ENCODE measurements around the gene RNF111.

The RNF111 gene

DNA sequence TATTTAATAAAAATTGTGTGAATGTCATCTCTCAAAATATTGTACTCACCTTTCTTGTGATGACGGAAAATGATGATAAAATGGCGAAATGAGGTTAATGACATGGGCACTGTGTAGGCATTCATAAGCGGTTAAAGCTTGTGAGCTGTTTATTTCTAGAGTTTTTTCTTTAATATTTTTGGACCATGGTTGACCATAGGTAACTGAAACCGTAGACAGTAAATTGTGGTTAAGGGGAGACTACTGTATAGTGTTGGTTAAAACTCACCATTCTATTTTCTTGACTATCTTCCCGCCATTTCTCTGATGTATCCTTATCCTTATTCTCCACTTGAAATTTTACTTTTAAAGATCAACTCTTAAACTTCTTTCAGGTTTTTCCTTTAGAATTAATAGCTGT is 14.5 kb downstream of the RNF111 start:
- DNase-seq, result no peak

- no peak for DNase-seq
Observed at GRCh38 chr15:59002418-59002859, 15.0 kb downstream of the RNF111 start.

- DNase-seq, result no peak
Observed at GRCh38 chr15:59005579-59005978, 18.1 kb downstream of the RNF111 start.

GRCh38 chr15:59008086-59008485 is 20.6 kb downstream of the RNF111 start:
- no peak for DNase-seq

DNA sequence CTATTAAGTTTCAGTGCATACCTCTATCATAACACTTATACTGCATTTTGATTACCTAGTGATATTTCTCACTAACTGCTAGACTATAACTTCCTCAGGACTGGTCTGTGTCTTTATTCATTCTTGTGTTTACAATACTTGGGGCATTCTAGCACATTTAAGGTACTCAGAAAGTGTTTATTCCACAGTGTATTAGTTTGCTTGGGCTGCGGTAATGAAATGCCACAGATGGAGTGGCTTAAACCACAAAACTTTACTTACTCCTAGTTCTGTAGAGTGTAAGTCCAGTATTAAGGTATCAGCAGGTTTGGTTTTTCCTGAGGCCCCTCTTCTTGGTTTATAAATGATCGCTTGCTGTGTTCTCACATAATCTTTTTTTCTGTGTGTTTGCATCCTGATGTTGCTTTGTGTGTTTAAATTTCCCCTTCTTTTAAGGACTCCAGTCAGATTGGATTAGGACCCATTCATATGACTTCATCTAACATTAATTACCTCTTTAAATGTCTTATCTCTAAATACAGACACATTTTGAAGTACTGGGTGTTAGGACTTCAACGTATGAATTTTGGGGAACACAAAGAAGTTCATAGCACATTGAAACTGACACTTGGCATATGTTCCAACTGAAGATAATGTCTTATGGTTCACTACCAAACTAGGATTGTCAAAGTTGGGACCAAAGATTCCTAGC is 23.9 kb downstream of the RNF111 start:
- no peak for DNase-seq

DNA sequence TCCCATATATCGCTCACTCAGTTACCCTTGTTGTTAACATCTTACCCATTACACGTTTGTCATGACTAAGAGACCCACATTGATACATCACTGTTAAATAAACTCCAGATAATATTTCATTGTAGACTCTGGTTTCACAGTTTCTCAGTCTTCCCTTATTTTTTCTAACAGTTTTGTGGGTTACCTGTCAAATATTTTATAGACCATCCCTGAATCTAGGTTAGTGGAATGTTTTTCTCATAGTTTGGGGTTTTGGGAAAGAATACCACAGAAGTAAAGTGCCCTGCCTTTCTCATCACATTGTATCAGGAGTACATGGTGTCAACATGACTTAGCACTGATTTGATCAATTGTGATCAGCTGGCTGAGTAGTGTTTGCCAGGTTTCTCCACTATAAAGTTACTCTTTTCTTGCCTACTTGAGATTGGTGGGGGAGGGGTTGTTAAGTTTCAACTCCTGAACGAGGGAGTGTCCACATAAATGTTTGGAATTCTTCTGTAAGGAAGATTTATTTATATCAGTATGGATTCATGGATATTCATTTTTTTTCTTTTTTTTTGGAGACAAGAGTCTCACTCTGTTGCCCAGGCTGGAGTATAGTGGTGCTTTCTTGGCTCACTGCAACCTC is 25.9 kb downstream of the RNF111 start:
- no peak for DNase-seq

DNA sequence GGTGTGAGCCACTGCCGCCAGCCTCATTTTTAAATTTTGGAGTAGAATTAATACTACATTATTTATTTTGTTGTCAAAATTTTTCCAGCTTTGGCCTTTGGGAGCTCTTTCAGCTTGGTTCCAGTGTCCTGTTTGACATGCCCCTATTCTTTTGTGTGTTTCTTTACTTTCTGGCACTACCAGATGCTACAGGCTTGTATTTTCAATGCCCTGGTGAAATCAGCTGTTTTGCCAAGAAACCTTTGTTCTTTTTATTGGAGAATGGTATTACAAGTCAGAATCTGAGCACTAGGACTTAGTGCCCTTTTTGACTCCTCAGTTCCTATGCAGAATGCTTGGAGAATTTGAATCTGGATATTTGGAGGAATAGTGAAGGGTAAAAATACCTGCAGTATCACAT is 26.6 kb downstream of the RNF111 start:
- no peak for DNase-seq

DNA sequence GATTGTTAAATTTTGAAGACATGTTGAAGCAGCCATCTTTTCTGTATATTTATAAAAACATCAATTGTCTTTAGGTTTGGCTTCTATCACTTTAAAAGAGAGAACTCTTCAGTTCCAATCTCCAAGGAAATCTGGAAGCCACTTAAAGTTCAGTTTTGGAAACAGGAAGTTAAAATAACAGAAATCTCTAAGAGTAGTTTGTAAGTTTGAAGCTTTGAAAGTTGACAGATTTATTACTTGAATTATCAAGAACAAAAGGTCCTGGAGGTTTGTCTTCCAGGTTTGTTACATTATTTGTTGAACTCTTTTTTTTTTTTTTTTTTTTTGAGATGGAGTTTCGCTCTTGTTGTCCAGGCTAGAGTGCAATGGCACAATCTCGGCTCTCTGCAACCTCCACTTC is 30.0 kb downstream of the RNF111 start:
- DNase-seq, result no peak

DNA sequence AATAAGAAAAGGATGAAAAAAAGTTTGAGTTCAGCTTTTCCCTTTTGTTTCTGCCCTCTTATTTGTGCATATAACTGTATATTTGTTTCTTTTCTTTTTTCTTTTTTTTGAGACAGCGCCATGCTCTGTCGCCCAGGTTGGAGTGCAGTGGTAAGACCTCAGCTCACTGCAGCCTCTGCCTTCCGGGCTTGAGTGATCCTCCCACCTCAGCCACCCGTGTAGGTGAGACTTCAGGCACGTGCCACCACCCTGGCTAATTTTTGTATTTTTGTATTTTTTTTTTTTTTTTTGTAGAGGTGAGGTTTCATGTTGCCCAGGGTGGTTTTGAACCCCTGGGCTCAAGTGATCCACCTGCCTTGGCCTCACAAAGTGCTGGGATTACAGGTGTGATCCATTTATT is 31.4 kb downstream of the RNF111 start:
- DNase-seq, result no peak

GRCh38 chr15:59020322-59020721 is 32.9 kb downstream of the RNF111 start:
- no peak for DNase-seq

DNA sequence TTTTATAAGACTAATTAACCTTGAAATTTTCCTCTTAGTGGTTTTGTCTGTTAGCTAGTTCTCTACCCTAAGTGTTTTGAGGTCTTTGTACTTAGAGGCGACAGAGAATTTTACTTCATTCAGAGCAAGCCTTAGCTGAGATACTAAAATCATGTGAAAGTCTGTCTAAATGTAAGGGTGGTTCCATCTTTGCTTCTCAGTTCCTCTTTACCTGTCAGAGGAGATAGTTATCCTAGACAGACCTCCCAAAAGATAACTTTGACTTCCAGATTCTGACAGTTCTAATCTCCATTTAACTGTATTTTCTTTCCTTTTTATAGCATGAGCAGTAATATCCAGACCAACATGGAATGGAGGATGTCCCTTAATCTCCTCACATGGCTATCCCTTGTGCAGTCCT is 34.7 kb downstream of the RNF111 start:
- no peak for DNase-seq

GRCh38 chr15:59026207-59026606 is 38.7 kb downstream of the RNF111 start:
- DNase-seq, result no peak

GRCh38 chr15:59028387-59028955 is 41.0 kb downstream of the RNF111 start:
- DNase-seq, result no peak

DNA sequence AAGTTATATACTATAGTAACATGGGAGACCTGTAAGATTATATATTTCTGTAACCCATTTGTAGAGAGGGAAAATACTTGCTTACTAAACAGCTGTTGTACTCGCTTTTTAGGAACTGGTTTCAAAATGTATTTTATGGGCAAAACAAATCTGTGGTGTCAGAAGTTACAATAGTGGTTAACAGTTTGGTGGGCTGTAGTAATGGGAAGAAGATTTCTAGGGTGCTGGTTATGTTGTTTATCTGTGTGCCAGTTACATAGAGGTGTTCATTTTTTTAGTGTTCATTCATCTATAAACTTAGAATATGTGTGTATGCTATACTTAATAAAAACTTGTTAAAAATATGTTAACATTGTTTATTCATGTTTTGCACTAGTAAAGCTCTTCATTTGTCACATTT is 42.1 kb downstream of the RNF111 start:
- no peak for DNase-seq

GRCh38 chr15:59035201-59035600 is 47.7 kb downstream of the RNF111 start:
- no peak for DNase-seq

DNA sequence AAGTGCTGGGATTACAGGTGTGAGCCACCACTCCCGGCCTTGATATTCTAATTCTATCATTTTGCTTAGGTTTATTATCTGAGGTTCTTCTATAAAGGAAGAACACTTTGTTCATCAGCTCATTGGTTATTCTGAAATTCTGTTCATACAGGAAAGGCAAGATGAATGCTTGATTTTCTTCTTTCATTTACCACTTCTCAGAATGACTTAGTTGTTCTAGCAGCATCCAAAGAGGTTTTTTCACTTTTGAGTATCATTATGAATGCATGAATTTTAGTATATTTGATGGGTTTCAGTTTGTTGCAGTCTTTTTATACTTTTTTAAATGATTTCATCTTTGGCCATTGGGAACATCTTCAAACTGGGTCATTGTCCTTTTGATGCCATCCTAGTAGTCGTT is 51.8 kb downstream of the RNF111 start:
- no peak for DNase-seq

DNA sequence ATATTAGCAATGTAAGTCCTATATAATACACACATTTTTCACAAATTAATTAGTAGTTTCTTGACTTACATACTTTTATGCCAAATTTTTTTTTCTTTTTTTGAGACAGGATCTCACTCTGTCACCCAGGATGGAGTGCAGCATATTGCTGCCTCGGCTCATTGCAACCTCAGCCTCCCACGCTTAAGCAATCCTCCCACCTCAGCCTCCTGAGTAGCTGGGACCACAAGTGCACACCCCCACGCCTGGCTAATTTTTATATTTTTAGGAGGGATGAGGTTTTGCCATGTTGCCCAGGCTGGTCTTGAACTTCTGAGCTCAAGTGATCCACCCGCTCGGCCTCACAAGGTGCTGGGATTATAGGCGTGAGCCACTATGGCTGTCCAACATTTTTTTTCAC is 54.6 kb downstream of the RNF111 start:
- no peak for DNase-seq

- no peak for DNase-seq
Observed at GRCh38 chr15:59048897-59049296, 61.4 kb downstream of the RNF111 start.

DNA sequence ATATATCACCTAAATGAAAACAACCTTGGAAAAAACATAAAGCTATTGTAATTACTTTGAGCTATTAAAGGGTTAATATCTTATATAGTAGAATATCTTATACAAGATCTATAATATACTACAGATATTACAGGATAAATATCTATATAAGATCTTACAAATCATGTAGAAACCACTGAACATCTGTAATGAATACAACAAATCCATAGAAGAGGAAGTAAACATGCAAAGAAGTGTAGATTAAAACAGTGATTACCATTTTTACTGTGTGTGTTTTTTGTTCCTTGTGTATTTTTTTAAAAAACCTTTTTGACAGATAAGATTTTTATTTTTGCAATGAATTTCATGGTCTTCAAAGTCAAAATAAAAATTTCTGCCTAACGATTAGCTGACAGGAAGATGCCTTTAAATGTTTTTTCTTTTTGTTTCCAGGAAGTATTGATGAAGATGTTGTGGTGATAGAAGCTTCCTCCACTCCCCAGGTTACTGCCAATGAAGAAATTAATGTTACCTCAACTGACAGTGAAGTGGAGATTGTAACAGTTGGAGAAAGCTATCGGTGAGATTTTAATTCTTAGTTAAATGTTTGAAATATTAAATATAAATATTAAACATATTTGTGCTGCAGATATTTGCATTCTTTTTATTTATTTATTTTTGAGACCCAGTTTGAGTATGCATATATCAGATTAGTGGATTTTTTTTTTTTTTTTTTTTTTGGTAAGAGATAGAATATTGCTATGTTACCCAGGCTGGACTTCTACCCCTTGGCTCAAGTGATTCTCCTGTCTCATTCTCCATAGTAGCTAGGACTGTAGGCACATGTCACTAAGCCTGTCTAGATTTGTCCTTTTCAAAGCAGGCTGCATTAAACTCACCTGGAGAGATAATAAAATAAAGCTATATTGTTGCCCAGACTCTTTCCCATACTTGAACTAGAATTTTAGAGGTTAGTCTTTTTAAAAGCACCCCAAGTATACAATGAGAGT is 64.7 kb downstream of the RNF111 start:
- DNase-seq, result no peak

DNA sequence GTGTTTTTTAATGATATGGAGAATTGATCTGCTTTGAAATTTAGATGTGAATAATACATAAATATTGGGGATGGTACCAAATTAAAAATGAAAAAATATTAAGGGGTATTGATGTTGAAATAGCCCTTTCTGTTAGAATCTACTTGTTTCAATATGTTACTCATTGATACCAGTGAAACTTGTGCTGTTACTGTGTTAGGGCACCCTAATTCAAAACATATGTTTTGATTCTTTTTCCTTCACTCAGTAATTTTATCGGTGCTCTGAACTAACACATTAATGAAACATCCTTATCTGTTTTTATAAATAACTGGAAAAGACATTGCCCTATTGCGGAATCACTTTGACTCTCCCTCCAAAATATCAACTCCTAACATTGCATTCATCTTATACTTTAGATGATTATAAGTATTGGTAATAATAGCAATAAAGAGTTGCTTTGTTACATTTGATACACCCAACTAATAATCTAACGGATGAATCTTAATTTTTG is 65.5 kb downstream of the RNF111 start:
- DNase-seq, result no peak

DNA sequence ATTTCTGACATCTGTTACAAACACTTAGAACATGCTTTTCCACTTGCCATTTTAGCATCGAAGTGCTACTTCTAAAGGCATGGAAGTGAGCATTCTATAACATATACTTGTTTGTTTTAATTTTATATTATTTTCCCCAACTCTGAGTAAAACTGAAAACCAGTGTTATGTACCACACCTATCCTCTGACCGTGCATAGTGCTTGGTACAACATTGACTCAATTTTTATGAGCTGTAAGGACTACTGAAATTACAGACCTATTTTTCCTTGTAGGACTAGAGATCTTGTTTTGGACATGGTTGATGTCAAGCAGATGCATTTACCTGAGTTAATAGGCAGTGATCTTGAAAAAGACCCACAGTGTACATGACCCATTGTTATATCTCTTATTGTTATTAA is 66.0 kb downstream of the RNF111 start:
- no peak for DNase-seq

DNA sequence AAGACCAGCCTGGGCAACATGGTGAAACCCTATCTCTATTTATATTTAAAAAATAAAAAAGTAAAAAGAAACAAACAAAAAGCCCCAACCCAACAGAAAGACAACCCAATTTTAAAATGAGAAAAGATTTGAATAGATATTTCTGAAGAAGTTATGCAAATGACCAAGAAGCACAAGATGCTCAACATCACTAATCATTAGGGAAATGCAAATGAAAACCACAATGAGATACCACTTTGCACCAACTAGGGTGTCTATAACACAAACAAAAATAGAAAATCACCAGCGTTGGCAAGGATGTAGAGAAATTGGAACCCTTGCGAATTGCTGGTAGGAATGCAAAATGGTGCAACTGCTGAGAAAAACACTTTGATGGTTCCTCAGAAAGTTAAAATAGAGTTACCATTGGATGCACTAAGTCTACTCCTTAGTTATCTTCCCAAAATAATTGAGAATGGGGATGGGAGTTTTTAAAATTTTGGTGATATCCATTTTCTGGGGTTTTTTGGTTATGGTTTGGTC is 71.7 kb downstream of the RNF111 start:
- DNase-seq, result no peak

- no peak for DNase-seq
Observed at GRCh38 chr15:59060348-59060747, 72.9 kb downstream of the RNF111 start.
